Spleen (tissue), 7 donors: ENCODE results near the gene BTBD16.

ENCODE experiments used
- POLR2A ChIP-seq, 3 donors: fragments of 450-650 bp; IDR thresholded peaks; one replicate each; pipeline ENCODE4 v1.5.1; 2017; ENCODE audit warnings: antibody characterized with exemption in 3 of 3, mild to moderate bottlenecking in 1 of 3
- POLR2AphosphoS5 ChIP-seq, 3 donors: sonication (generic); formaldehyde crosslinking; IDR thresholded peaks; one replicate each; pipeline ENCODE4 v1.5.1; 2017; ENCODE audit warnings: antibody characterized with exemption in 3 of 3
- TF ChIP-seq, protein P1 (sequence below), 11 experiments: fragments of 200-600 bp in 7 of 11; fragments of 450-650 bp in 4 of 11; sonication (generic) in 4 of 11; IDR thresholded peaks in 8 of 11; conservative IDR thresholded peaks in 3 of 11; 1 replicate in 7 of 11; 2 replicates in 4 of 11; pipeline versions ENCODE4 v1.4.0 to v1.8.0; 2016 to 2021; ENCODE audit warnings: antibody characterized with exemption in 11 of 11, inconsistent platforms in 4 of 11, mild to moderate bottlenecking in 1 of 11
- donor health status: DM: no; HTN: no; CAD: no; lungs with moderate emphysema.
- donor health status: DM: no; HTN: no; CAD: no.
- donor health status: DM: no; HTN: no; CAD: no.

- TF ChIP-seq, protein P1, sequence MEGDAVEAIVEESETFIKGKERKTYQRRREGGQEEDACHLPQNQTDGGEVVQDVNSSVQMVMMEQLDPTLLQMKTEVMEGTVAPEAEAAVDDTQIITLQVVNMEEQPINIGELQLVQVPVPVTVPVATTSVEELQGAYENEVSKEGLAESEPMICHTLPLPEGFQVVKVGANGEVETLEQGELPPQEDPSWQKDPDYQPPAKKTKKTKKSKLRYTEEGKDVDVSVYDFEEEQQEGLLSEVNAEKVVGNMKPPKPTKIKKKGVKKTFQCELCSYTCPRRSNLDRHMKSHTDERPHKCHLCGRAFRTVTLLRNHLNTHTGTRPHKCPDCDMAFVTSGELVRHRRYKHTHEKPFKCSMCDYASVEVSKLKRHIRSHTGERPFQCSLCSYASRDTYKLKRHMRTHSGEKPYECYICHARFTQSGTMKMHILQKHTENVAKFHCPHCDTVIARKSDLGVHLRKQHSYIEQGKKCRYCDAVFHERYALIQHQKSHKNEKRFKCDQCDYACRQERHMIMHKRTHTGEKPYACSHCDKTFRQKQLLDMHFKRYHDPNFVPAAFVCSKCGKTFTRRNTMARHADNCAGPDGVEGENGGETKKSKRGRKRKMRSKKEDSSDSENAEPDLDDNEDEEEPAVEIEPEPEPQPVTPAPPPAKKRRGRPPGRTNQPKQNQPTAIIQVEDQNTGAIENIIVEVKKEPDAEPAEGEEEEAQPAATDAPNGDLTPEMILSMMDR (IDR thresholded peaks at IDR 0.05 in 8 of 11, conservative IDR thresholded peaks at IDR 0.05 in 3 of 11), result no peak
- TF ChIP-seq POLR2A (IDR thresholded peaks at IDR 0.05) (no peak), POLR2AphosphoS5 (IDR thresholded peaks at IDR 0.05) (no peak)
Measured at GRCh38 chr10:122254831-122255230, 16.3 kb upstream of the BTBD16 start.
